ENCODE measurements around the gene SLC39A8.

DNA sequence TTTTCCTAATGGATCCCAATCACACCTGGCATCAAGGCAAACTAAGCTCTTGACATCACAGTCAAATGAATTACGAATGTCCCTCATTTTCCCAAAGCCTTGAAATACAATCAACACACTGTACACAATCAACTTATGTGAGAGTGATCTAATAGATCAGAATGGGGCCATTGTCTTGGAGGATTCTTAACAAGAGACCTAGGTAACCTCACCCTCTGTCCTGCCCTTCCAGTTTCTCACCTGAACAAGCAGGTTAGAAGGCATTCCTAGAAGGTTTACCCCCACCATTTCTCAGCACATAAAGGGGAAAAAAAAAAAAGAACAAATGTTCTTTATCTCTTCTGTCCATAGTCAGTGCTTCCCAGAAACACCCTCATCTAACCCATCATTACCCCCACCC lies 6.3 kb downstream of the SLC39A8 start:
- TF ChIP-seq CTCF (IDR thresholded peaks at IDR 0.05) (no peak), EZH2 (IDR thresholded peaks at IDR 0.05) (no peak)

Measured in neural progenitor cell (in vitro differentiated cells).